ENCODE measurements around the gene DPCD. TPM values are rescaled to one million over a fixed set of nuclear protein-coding genes. Genes with fewer than 3 reads are reported as not detected.

Gene DPCD
- total RNA-seq, 4 donors from 2014 or later = 13.8 to 24.2 (median 18.1) TPM

GRCh38 chr10:101595591-101596433 is 7.7 kb downstream of the DPCD start:
- Histone ChIP-seq H3K27me3 (no peaks in the 10 kb centered on the region), H3K27ac (replicated peaks in 1 of 4) (no peak overlapping the region), H3K4me1 (no peaks in the 10 kb centered on the region), H3K4me3 (no peak overlapping the region), H3K36me3 (peaks cover 0 to 17% (median 0%) of the 10 kb centered on the region in 4 donors), H3K9me3 (no peaks in the 10 kb centered on the region)
- TF ChIP-seq EP300 (IDR thresholded peaks at IDR 0.05) = no peak
- no peak for TF ChIP-seq POLR2A (IDR thresholded peaks at IDR 0.05; ENCODE audit: low read depth)
- TF ChIP-seq CTCF (IDR thresholded peaks at IDR 0.05) = no peak
- TF ChIP-seq POLR2AphosphoS5 (IDR thresholded peaks at IDR 0.05) = no peak
- intact Hi-C loops (cut with DNase I) = no loop called here
- WGBS = 83% methylated on average over 13 of the region's 13 CpGs
- DNase-seq (ENCODE audit: extremely low spot score) = no peak

- no peaks in the 10 kb centered on the region for H3K27me3 ChIP-seq
- H3K27ac ChIP-seq (replicated peaks in 1 of 4) = no peak overlapping the region
- intact Hi-C loops (cut with DNase I) = no loop called here
- DNase-seq (ENCODE audit: extremely low spot score) = no peak
- no peaks in the 10 kb centered on the region for H3K9me3 ChIP-seq
- no peak overlapping the region for H3K4me3 ChIP-seq
- TF ChIP-seq POLR2AphosphoS5 (IDR thresholded peaks at IDR 0.05) (no peak), CTCF (IDR thresholded peaks at IDR 0.05) (no peak), POLR2A (IDR thresholded peaks at IDR 0.05; ENCODE audit: low read depth) (no peak), EP300 (IDR thresholded peaks at IDR 0.05) (no peak)
- H3K4me1 ChIP-seq = peaks cover 0 to 3% (median 0%) of the 10 kb centered on the region in 4 donors
- peaks cover 0 to 24% (median 0%) of the 10 kb centered on the region in 4 donors for H3K36me3 ChIP-seq
- 73% methylated on average over 14 of the region's 14 CpGs for whole genome bisulfite sequencing
Observed at GRCh38 chr10:101597091-101597900, 9.2 kb downstream of the DPCD start.

- WGBS = 83% methylated on average over 1 of the region's 1 CpG
- intact Hi-C loops (cut with DNase I) = no loop called here
- Histone ChIP-seq H3K27me3 (no peaks in the 10 kb centered on the region), H3K4me1 (peaks cover 0 to 3% (median 0%) of the 10 kb centered on the region in 4 donors), H3K27ac (replicated peaks in 1 of 4) (no peak overlapping the region), H3K4me3 (no peak overlapping the region), H3K36me3 (peaks cover 0 to 39% (median 15%) of the 10 kb centered on the region in 4 donors), H3K9me3 (no peaks in the 10 kb centered on the region)
- TF ChIP-seq EP300 (IDR thresholded peaks at IDR 0.05) (no peak), POLR2A (IDR thresholded peaks at IDR 0.05; ENCODE audit: low read depth) (no peak), POLR2AphosphoS5 (IDR thresholded peaks at IDR 0.05) (no peak), CTCF (IDR thresholded peaks at IDR 0.05) (no peak)
- no peak for DNase-seq (ENCODE audit: extremely low spot score)
Observed at GRCh38 chr10:101601541-101601940, 13.4 kb downstream of the DPCD start.

- intact Hi-C loops (cut with DNase I) = no loop called here
- Histone ChIP-seq H3K4me1 (peaks cover 0 to 3% (median 0%) of the 10 kb centered on the region in 4 donors), H3K27me3 (no peaks in the 10 kb centered on the region), H3K36me3 (peaks cover 0 to 47% (median 27%) of the 10 kb centered on the region in 4 donors), H3K4me3 (no peak overlapping the region), H3K9me3 (no peaks in the 10 kb centered on the region), H3K27ac (replicated peaks in 1 of 4) (no peak overlapping the region)
- TF ChIP-seq CTCF (IDR thresholded peaks at IDR 0.05) (peak; percentile 49 to 79 (median 50)), EP300 (IDR thresholded peaks at IDR 0.05) (no peak), POLR2A (IDR thresholded peaks at IDR 0.05; ENCODE audit: low read depth) (no peak), POLR2AphosphoS5 (IDR thresholded peaks at IDR 0.05) (peak in 1 of 2 donors; percentile 15)
- 43% methylated on average over 6 of the region's 6 CpGs for WGBS
- no peak for DNase-seq (ENCODE audit: extremely low spot score)
Observed at GRCh38 chr10:101602761-101603398, 14.8 kb downstream of the DPCD start.
